Hindlimb muscle (tissue), 1 donor: Measurements from ENCODE around the gene ARRB1. TPM values are rescaled to one million over a fixed set of nuclear protein-coding genes. Genes with fewer than 3 reads are reported as not detected.

Experiments used
- DNase-seq: peaks from one replicate; pipeline ENCODE4 v3.0.0-alpha.2; 2013
- polyA plus RNA-seq: library from polyadenylated mRNA; unstranded; fragments of 120-200 nt; gene quantifications from one replicate; pipeline ENCODE4 v1.2.1, GENCODE V29; 2013; ENCODE audit not compliant: insufficient read length

The ARRB1 gene
- polyA plus RNA-seq, 1 donor = 20.6 TPM

DNA sequence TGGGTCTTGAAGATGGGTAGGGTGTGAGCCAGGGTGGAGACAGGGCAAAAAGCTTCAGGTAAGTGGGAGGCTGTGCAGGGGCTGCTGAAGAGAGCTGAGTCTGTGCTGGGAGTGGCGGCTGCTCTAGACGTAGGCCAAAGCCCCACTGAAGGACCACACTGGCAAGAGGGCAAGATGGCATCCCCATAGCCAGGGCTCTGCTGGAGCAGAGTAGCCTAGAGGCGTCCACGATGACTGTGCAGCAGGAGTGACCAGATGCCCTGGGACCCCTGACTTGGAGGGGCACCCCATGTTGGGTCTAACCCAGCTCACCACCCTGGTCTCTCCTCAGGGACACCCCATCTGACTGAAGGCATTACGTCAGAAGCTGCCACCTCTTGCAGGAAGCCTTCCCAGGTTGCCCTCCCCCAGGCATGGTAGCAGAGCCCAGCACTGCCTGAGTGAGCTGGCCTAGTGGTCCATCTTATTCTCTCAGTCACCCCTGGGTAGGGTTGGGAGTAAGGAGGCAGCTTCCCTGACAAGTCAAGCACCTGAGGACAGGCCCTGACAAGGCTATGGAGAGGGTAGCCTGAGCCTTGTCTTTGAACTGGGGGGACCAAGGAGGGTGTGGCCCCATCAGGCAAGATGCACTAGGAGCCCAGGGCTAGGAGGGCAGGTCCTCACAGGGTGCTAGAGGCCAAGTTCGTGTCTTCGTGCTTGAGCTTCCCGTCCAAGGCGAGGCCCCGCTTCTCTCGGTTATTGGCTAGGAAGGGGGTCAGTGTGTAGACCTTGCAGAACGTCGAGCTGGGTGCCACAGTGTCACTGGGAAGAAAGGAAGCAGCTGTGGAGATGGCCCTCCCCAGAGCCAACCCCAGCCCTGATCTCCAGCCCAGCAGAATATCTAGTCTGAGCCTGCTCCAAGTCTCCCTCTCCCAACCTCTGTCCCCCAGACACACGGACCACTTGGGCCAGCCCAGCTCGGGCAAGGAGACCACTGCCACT is 77.8 kb downstream of the ARRB1 start:
- no peak for DNase-seq

- no peak for DNase-seq
Observed at GRCh38 chr11:75272821-75273301, 78.6 kb downstream of the ARRB1 start.

DNA sequence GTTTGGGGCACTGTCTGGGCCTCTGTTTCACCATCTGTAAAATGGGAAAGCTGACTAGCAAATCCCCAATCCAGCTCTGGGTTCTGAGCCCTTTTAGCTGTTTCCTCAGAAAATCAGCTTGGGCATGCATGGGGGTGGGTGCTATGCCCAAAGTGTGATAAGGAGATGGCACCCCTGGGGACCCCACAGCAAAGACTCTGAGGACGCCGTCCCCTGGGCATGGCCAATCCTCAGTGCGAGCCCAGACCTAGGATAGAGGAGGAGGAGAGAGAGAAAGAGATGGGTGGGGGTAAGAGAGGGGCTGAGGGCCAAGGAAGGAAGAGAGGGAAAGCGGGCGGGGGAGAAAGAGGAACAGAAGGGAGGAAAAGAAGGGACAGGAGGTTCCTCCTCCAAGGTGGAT is 79.1 kb downstream of the ARRB1 start:
- no peak for DNase-seq

- no peak for DNase-seq
Observed at GRCh38 chr11:75271730-75272129, 79.7 kb downstream of the ARRB1 start.

DNA sequence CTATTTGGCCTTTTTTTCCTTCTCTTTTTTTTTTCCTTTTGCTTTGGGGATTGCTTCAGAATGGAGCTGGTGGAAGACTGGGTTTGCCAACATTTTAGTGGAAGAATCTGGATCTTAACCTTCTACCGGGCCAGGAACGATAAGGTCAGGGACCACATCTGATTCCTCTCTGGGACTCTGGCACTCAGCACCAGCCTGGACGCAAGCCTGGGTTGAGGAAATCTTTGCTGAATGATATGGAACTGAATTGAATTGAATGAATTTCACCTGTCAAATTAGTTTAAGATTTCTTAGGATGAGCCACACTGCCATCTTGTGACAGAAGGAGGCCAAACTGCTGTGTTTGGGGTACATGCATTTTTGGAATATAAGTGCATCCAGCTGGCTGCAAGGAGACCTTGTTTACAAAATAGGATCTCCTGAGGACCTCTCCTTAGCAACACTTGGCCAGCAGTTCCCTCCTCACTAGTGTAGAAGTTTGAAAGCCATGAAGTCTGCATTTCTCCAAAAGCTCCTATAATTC is 80.5 kb downstream of the ARRB1 start:
- no peak for DNase-seq

GRCh38 chr11:75269896-75270295 is 81.6 kb downstream of the ARRB1 start:
- no peak for DNase-seq

DNA sequence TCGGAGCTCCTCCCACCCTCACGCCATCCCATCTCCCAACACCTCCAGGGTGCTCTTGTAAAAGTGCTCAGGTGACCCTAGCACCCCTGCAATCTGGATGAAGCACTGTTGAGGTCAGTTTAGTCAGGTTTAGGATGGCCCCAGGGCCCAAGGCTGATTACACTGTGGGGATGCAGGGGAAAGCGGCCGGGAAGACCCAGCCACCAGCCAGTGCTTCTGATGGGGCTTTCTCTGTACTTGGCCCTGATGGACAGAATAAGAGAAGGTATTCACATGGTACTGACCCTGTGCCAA is 82.1 kb downstream of the ARRB1 start:
- no peak for DNase-seq

DNA sequence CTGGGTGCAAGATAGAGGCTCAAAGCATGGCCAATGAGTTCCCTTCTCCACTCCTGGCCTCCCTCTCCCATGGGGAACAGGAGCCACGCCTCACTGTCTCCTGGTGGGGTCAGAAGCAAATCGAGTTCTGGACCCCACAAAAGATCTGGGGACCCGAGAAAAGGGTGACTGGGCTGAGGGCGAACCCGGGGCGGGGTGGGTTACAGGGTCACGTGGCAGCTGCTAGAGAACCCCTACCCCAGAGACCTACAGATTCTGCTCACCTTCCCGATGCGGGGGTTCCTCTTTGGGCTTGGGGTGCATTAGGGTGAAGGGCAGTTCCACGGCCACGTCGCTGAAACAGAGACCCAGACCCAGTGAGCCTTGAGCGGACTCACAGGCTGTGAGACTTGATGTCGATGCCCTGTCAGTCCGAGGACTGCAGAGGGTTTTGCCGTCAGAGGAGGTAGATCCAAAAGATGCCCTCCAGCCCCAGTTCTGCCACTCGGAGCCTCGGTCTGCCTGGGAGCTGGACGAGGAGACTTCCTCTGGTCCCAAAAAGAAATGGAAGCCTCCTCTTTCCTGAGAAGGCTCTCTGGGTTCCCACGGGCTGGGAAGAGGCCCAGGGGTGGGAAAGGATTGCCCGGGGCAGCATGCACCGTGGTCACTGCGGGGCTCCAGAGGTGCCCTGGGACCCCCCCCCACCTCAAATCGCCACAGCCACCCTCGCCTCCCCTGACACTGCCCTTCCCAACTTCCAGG is 82.7 kb downstream of the ARRB1 start:
- no peak for DNase-seq

DNA sequence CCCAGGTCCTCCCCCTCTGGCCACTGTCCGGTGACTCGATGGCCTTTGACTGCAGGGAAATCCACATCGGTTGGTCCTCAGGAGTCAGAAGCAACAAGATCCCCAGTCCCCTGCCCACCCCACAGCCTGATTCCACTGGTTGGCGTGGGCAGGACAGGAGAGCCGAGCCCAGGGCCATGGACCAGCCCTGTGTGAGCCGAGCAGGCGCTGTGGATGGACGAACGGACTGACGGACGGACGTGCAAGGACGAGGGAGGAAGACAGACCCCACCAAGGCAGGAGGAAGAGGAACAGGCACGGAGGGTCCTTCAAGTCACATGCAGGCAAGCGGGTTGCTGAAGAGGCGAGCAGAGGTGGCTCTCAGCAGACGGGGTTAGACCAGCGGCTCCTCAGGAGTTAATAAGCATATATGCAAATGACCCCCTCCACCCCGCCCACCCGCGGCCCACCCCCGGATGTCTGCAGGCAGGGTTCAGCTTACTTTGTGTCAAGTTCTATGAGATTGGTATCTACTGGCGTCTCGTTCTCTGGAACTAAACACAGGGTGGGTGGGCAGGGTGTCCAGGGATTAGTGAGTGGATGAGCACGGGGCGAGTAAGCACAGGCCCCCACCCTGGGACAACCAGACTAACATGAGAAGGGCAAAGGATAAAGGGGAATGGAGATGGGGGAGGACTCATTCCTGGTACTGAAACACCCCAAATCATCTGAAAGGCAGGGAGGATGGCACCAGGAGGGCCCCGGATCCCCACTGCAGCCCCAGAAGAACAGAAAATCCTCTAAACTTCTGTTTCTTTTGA is 84.1 kb downstream of the ARRB1 start:
- no peak for DNase-seq

DNA sequence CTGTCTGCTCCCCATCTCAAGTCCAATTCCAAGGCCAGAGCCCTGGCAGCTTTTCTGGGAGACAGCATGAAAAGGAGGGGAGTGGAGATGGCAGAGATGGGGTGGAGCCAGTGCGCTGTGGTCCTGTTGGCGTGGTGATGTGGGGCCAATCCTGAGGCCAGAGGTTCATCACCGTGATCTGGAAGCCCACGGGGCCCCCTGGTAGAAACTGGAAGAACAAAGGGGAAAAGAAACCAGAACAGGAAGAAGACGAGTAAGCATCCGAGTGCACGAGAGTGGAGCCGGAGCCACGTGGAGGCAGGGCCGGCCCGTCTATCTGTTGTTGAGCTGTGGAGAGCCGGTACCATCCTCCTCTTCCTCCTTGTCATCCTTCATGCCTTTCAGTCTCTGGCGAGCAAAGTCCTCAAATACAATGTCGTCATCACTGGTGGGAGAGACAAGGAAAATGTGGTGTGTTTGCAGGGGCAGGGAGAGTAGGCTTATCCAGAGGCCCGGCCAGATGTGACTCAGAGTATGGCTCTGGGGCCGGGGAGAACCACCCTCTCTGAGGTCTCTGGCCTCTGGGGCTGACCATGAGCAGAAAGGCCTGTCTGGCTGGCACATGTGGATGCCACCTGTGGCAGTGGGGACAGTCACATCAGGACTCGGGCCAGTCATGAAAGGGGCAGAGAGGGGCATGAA is 85.5 kb downstream of the ARRB1 start:
- DNase-seq = no peak

- no peak for DNase-seq
Observed at GRCh38 chr11:75264971-75265370, 86.5 kb downstream of the ARRB1 start.

DNA sequence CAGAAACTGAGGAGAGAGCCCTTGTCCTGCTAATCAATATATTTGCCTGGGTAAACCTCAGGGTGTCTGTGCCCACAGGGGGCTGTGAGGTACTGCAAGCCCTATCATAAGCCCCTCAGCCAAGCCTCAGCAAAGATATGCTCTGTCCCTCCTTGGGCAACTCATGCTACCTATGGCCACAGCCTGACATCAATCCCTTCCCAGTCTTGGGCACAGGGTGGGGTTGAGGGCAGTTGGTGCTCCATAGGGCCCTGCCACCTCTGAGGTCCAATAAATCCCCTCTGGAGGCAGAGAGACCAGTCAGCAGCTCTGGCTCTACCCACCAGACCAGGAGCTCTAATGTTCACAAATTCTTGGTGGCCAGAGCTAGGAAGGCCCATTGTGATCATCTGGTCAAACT is 87.1 kb downstream of the ARRB1 start:
- no peak for DNase-seq

DNA sequence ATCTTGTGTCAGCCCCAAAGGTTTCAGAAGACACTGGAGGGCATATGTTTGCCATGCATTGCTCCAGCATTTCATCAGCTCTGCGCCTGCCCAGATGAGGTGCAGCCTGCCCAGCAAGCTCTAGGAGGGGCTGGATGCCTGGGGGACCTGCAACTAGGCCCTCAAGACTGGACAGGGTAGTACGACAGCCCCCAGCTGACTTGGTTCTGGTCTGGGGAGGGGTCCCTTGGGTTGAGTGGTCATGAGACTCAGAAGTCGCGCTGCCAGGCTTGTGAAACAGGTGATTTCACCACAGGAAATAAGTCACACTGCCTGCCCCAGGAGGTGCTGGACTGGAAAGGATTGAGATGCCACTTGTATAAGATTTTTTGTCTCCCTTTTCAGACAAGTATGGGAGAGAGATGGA is 87.5 kb downstream of the ARRB1 start:
- no peak for DNase-seq

DNA sequence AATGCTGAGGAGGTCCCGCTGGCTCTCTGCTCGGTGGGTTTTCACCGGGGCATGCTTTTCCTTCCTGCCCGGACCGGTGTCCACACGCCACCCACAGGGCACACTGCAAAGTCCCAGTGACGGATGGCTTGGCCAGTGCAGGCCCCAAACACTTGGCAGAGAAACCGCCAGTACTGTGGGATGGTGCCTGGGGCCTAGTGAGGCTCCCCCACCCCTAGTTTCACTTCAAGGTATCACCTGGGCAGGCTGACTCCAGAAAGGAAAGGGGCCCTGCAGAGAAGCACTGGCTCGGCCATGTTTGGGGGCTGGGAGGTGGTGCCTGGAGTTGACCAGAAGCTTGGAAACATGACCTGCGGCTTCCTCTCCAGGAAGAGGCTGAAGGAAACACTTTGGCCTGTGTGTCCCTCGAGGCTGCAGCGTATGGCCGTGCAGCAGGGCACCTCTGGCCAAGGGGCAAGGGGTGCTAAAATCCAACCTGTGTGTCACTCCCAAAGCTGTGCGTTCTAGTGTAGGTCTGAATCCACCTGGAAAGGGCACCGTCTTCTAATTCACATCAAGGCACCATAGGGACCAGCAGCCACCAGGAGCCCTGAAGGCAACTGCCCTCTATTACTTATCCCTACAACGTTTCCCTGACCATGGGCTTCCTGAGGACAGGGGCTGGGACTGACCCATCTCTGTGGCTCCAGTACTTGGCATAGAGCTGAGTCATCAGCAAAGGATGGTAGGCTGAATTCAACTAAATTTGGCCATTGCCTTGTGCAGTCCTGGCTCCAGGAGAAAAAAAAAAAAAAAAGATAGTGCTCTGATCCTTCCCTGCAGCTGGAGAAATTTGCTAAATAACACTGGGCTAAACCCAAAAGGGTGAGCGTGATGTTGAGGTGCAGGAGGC is 88.3 kb downstream of the ARRB1 start:
- DNase-seq = no peak

- DNase-seq = no peak
Observed at GRCh38 chr11:75262436-75262835, 89.0 kb downstream of the ARRB1 start.

GRCh38 chr11:75261902-75262361 is 89.5 kb downstream of the ARRB1 start:
- no peak for DNase-seq

DNA sequence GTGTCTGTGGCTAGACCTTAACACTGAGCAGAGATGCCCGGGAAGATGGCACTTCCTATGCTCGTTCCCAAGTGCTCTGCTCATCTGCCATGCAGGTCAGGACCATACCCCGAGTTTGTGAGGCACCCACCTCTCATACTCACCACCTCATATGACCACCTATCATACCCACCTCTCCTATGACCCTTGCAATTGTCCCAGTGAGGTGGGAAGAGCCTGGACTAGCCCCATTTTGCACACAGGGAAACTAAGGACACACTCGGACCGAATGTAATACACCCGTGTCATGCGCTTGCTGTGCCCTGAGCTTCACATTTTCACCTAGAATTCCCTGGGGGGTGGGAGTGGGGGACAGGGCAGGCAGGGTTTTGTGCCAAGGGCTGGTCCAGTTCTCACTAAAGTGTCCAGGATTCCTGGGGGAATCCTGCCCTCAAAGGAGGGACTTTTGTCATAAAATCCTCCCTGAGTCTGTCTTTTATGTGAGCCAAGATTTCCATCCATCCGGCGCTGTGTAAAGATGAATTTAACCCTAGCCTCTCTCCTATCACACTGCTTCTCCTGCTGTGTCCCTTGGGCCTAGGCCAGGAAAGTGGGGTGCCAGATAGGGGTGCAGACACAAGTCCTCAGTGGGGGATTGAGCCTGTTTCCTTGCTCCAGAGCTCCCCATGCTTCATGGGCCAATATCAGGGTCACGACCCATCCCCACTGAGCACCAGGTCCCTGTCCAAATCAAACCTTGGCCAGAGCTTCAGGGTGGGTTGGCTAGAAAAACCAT is 90.9 kb downstream of the ARRB1 start:
- no peak for DNase-seq

DNA sequence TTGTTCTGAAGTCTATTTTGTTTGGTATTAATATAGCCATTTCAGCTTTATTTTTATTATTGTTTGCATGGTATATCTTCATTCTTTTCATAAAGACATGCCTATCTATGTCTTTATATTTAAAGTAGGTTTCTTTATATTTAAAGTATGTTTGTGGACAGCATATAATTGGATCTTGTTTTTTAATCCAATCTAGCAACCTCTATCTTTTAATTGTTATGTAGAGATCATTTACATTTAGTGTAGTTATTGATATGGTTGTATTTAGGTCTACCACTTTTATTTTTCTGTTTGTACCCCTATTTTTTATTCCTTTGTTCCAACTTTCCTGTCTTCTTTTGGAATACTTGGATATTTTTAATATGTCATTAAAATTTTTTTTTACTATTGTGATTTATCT is 97.1 kb downstream of the ARRB1 start:
- no peak for DNase-seq

- no peak for DNase-seq
Observed at GRCh38 chr11:75249704-75250103, 101.8 kb downstream of the ARRB1 start.

- DNase-seq = no peak
Observed at GRCh38 chr11:75248924-75249256, 102.6 kb downstream of the ARRB1 start.
